ENCODE measurements around the gene CACNA1S.

The CACNA1S gene

GRCh38 chr1:201112173-201112731 lies at the start of gene CACNA1S:
CACNA1S (minus strand) TSS chr1:201112426; CDS start chr1:201112339, 87 bp downstream.
- no peak for DNase-seq

DNA sequence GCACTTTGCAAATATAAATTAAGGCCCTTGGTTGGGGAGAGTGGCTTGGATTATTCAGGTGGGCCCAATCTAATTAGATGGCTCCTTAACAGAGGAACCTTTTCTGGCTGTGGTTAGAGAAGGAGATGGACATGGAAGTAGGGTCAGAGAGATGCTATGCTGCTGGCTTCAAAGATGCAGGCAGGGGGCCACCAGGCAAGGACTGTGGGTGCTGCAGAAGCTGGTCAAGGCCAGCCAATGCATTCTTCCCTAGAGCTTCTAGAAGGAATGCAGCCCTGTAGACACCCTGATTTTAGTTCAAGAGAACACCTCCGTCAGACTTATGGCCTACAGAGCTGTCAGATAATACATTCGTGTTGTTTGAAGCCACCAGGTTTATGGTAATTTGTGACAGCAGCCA lies 45.7 kb upstream of the CACNA1S start:
- no peak for DNase-seq

DNA sequence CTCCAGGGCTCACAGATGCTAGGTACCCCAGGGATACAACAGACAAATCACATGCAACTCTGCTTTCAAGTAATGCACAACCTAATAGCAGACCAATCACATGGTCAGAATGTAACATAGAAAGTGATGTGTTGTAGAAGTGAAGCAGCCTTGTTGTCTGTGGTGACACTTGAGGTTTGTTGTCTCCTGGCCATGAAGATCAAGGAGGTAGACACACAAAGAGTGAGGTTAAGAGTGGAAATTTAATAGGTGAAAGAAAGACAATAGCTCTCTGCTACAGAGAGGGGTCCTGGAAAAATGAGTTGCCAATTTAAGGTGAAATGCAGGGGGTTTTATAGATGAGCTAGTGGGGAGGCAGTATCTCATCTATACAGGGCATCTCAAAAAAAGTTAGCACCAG lies 44.6 kb upstream of the CACNA1S start:
- DNase-seq: no peak

DNA sequence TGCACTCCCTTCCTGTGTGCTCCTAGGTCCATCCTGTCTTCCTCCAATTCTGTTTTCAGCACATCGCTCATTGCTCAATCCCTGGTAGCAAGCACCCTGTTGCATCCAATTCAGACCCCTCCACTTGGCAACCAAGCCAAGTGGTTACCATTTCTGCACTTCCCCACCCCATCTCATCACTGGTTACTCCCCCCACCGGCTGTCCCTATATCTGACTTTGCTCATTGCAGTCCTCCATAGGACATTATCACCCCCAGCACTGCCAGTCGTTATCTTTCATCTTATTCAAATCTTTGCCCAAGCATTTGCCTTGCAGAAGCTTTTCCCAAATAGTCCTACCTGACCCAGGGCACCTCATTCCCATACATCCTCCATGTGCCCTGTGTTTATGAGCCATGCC lies 44.1 kb upstream of the CACNA1S start:
- no peak for DNase-seq

DNA sequence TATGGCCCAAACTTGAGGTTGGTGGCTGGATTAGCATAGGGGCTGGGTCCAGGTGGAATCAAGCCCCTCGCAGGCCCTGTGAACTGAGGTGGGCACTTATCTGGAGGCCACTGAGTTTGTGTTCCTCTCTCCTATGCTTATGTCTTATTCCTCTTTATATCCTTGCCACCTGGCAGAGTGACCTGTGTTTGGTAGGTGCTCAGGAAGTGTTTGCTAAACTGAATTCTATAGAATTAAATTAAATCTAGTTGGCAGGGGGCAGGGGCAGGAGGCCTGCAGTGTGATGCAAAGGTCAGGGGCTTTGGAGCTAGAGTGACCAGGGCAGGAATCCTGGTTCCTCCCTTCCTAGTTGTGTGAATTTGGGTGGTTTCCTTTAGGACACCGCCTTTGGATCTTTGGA lies 43.1 kb upstream of the CACNA1S start:
- no peak for DNase-seq

GRCh38 chr1:201154389-201155165 lies 42.4 kb upstream of the CACNA1S start, which contains the start of gene TMEM9:
TMEM9 (minus strand) TSS chr1:201154474; CDS start chr1:201153923, 551 bp downstream.
- peak; percentile 98 for DNase-seq

- DNase-seq: no peak
Observed at GRCh38 chr1:201153474-201154388, 41.5 kb upstream of the CACNA1S start.

GRCh38 chr1:201149400-201149799 lies 37.2 kb upstream of the CACNA1S start:
- DNase-seq: peak; percentile 7

GRCh38 chr1:201147396-201148015 lies 35.3 kb upstream of the CACNA1S start:
- no peak for DNase-seq

DNA sequence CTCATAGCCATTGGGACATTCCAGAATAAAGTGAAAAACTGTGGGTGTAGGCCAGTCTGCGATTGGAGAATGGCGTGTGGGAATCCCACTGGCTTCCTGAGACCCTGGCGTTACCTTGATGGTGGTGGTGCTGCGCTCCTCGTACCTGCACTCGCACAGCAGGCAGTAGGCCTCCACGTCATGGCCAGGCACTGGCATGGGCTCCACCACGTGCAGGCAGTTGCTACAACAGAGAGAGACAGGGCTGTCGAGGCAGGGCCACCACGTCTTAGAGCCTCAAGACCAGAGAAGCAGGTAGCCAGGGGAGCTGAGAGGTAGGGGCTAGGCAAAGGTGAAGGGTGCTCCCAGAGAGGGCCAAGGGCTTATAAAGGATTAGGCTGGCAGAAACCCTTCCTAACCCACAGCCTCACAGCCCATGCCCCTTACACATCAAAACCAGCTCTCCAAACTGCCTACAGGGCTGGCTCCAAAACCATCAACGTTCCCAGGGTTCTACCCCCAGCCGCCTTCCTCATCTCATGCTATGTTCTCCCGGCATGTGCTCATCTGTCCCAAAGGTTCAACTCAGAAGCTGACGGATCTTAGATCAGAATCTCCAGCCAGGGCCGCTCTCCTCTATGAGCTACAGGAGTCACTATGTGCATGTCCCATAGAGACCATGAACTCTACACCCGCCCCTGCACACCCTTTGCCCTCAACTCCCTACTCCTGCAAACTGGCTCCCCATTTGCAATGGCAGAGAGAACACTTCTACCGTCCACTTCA lies 34.6 kb upstream of the CACNA1S start:
- no peak for DNase-seq

DNA sequence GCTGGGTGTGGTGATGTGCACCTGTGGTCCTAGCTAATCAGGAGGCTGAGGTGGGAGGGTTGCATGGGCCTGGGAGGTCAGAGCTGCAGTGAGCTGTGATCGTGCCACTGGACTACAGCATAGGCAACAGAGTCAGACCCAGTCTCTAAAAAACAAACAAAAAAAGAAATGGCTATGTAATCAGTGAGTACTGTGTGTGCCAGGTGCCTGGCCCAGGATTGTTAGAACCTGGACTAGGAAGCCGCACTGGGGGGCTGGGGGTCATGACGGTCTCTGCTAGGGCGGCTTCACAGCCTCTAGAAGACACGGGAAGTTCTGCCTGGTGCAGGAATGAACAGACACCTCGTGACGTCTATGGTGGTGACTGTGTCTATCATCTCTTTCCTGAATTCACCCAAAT lies 33.6 kb upstream of the CACNA1S start:
- no peak for DNase-seq

- DNase-seq: no peak
Observed at GRCh38 chr1:201145132-201145531, 32.9 kb upstream of the CACNA1S start.

DNA sequence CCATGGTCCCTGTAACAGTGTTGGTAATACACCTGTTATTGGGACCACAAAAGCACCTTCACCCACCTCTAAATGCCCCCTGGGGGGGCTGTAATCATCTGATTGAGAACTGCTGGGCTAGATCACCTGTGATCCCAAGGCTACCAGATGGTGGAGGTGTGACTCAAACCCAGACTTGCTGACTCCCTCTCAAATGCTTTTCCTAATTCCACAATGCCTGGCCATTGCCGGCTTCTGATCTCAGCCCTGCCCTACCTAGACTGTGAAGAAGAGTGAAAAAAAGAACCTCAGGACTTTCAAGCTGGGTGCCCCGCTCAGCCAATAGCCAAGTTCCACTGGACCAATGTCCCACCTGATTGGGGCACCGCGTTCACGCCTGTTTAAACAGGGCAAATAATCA lies 32.5 kb upstream of the CACNA1S start:
- no peak for DNase-seq

GRCh38 chr1:201143726-201144635 lies 31.8 kb upstream of the CACNA1S start:
- DNase-seq: no peak

DNA sequence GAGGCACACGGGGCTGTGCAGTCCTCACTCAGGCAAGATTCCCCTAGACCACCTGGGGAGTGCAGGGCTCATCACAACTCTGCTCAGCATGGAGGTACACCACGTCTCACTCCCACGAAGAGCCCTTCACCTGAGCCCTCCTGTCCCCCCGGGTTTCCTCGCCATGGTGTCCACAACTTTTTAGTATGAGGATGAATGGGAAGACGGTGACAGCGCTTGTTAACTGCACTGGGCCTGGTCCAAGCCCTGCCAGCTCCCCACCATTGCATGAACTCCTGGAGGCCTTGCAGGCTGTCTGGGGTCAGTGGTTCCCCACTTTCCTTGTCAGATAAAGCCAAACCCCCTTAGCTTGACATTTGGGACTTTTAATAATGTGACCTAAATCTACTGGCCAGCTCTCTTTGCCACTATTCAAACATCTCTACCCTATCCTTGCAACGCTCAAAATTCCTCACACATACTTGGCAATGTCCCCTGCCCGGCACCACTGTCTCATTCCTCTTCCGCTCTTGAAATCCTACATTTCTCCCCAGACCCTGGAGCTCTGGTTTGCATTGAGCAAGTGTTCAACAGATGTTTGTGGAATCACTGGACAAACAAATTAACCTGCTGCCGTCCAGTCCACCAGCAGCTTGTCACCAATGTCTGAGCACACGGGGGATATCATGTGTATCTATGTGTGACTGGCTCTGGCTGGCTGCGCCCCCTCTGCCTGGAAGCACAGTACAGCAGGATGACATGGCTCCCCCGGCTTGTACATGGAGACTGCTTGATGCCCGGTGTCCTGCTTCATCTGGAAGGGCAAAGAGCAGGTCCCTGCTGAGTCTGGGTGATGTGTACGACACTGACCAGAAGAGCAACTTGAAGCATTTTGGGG lies 30.9 kb upstream of the CACNA1S start:
- no peak for DNase-seq

- DNase-seq: no peak
Observed at GRCh38 chr1:201142011-201142848, 30.0 kb upstream of the CACNA1S start.

- no peak for DNase-seq
Observed at GRCh38 chr1:201141418-201141817, 29.2 kb upstream of the CACNA1S start.

DNA sequence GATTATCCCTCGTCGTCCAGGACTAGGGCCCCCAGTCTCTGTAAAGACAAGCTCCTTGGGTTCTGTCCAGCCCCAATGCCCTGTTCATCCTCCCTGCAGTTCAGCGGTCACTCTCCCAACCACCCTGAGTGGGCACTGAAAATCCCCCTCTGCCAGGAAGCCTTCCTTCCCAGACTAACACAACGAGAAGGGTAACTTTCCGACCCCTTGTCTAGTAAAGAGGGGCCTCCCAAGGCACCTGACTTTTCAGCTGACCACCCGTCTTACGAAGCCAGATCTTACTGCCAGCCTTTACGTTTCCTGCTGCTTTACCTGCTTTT lies 28.7 kb upstream of the CACNA1S start:
- DNase-seq: no peak

- DNase-seq: no peak
Observed at GRCh38 chr1:201140235-201140940, 28.2 kb upstream of the CACNA1S start.

All from stimulated activated CD4-positive, alpha-beta T cell treated with anti-CD3 and anti-CD28 coated beads, Interleukin-15, amount 100 ng/mL, for 24 hours (primary cell).